ENCODE results near the gene ITPR1.

The ITPR1 gene

GRCh38 chr3:4492208-4493013 is 737 bp upstream of the ITPR1 start:
- Histone ChIP-seq H3K4me1 (ENCODE audit: control insufficient read depth, insufficient read depth, low read length) (peaks cover 17% of the 10 kb centered on the region), H3K9ac (ENCODE audit: low read length) (peak overlapping the region; percentile 90), H3K9me3 (ENCODE audit: control insufficient read depth, low read length) (no peaks in the 10 kb centered on the region), H3K27me3 (replicated peaks; ENCODE audit: control insufficient read depth, insufficient read depth, low read length) (no peaks in the 10 kb centered on the region), H3K4me3 (ENCODE audit: low read length) (peak overlapping the region; percentile 96), H3K36me3 (ENCODE audit: control insufficient read depth, insufficient read depth, low read length, severe bottlenecking) (no peaks in the 10 kb centered on the region)
- peak; percentile 80 for DNase-seq (ENCODE audit: low read depth)

- Histone ChIP-seq H3K36me3 (ENCODE audit: control insufficient read depth, insufficient read depth, low read length, severe bottlenecking) (no peaks in the 10 kb centered on the region), H3K27me3 (replicated peaks; ENCODE audit: control insufficient read depth, insufficient read depth, low read length) (no peaks in the 10 kb centered on the region), H3K9me3 (ENCODE audit: control insufficient read depth, low read length) (no peaks in the 10 kb centered on the region), H3K4me3 (ENCODE audit: low read length) (peak overlapping the region; percentile 96), H3K9ac (ENCODE audit: low read length) (peak overlapping the region; percentile 78), H3K4me1 (ENCODE audit: control insufficient read depth, insufficient read depth, low read length) (peaks cover 17% of the 10 kb centered on the region)
- DNase-seq (ENCODE audit: low read depth) = peak; percentile 65
These were observed 1.1 kb downstream of the ITPR1 start for GRCh38 chr3:4493941-4494894.

- Histone ChIP-seq H3K27me3 (replicated peaks; ENCODE audit: control insufficient read depth, insufficient read depth, low read length) (no peaks in the 10 kb centered on the region), H3K9me3 (ENCODE audit: control insufficient read depth, low read length) (no peaks in the 10 kb centered on the region), H3K36me3 (ENCODE audit: control insufficient read depth, insufficient read depth, low read length, severe bottlenecking) (no peaks in the 10 kb centered on the region), H3K4me3 (ENCODE audit: low read length) (peak overlapping the region; percentile 96), H3K4me1 (ENCODE audit: control insufficient read depth, insufficient read depth, low read length) (peaks cover 17% of the 10 kb centered on the region), H3K9ac (ENCODE audit: low read length) (peak overlapping the region; percentile 15)
- no peak for DNase-seq (ENCODE audit: low read depth)
These were observed 1.7 kb downstream of the ITPR1 start for GRCh38 chr3:4494895-4495264.

GRCh38 chr3:4495294-4496086 is 2.3 kb downstream of the ITPR1 start:
- H3K9me3 ChIP-seq (ENCODE audit: control insufficient read depth, low read length) = no peaks in the 10 kb centered on the region
- peaks cover 17% of the 10 kb centered on the region for H3K4me1 ChIP-seq (ENCODE audit: control insufficient read depth, insufficient read depth, low read length)
- H3K9ac ChIP-seq (ENCODE audit: low read length) = no peak overlapping the region
- DNase-seq (ENCODE audit: low read depth) = no peak
- H3K27me3 ChIP-seq (replicated peaks; ENCODE audit: control insufficient read depth, insufficient read depth, low read length) = no peaks in the 10 kb centered on the region
- no peaks in the 10 kb centered on the region for H3K36me3 ChIP-seq (ENCODE audit: control insufficient read depth, insufficient read depth, low read length, severe bottlenecking)
- no peak overlapping the region for H3K4me3 ChIP-seq (ENCODE audit: low read length)

GRCh38 chr3:4496087-4496452 is 2.9 kb downstream of the ITPR1 start:
- Histone ChIP-seq H3K4me3 (ENCODE audit: low read length) (no peak overlapping the region), H3K9me3 (ENCODE audit: control insufficient read depth, low read length) (no peaks in the 10 kb centered on the region), H3K27me3 (replicated peaks; ENCODE audit: control insufficient read depth, insufficient read depth, low read length) (no peaks in the 10 kb centered on the region), H3K36me3 (ENCODE audit: control insufficient read depth, insufficient read depth, low read length, severe bottlenecking) (no peaks in the 10 kb centered on the region), H3K9ac (ENCODE audit: low read length) (no peak overlapping the region), H3K4me1 (ENCODE audit: control insufficient read depth, insufficient read depth, low read length) (peaks cover 17% of the 10 kb centered on the region)
- DNase-seq (ENCODE audit: low read depth) = no peak

- H3K27me3 ChIP-seq (replicated peaks; ENCODE audit: control insufficient read depth, insufficient read depth, low read length) = no peaks in the 10 kb centered on the region
- H3K9ac ChIP-seq (ENCODE audit: low read length) = no peak overlapping the region
- DNase-seq (ENCODE audit: low read depth) = no peak
- H3K36me3 ChIP-seq (ENCODE audit: control insufficient read depth, insufficient read depth, low read length, severe bottlenecking) = no peaks in the 10 kb centered on the region
- no peak overlapping the region for H3K4me3 ChIP-seq (ENCODE audit: low read length)
- H3K4me1 ChIP-seq (ENCODE audit: control insufficient read depth, insufficient read depth, low read length) = peaks cover 14% of the 10 kb centered on the region
- H3K9me3 ChIP-seq (ENCODE audit: control insufficient read depth, low read length) = no peaks in the 10 kb centered on the region
These were observed 4.0 kb downstream of the ITPR1 start for GRCh38 chr3:4497005-4497692.

GRCh38 chr3:4497843-4498324 is 4.7 kb downstream of the ITPR1 start:
- no peaks in the 10 kb centered on the region for H3K9me3 ChIP-seq (ENCODE audit: control insufficient read depth, low read length)
- no peak for DNase-seq (ENCODE audit: low read depth)
- H3K4me3 ChIP-seq (ENCODE audit: low read length) = no peak overlapping the region
- no peaks in the 10 kb centered on the region for H3K36me3 ChIP-seq (ENCODE audit: control insufficient read depth, insufficient read depth, low read length, severe bottlenecking)
- no peak overlapping the region for H3K9ac ChIP-seq (ENCODE audit: low read length)
- H3K4me1 ChIP-seq (ENCODE audit: control insufficient read depth, insufficient read depth, low read length) = peaks cover 14% of the 10 kb centered on the region
- H3K27me3 ChIP-seq (replicated peaks; ENCODE audit: control insufficient read depth, insufficient read depth, low read length) = no peaks in the 10 kb centered on the region

GRCh38 chr3:4498446-4498845 is 5.3 kb downstream of the ITPR1 start:
- no peaks in the 10 kb centered on the region for H3K27me3 ChIP-seq (replicated peaks; ENCODE audit: control insufficient read depth, insufficient read depth, low read length)
- H3K4me1 ChIP-seq (ENCODE audit: control insufficient read depth, insufficient read depth, low read length) = peaks cover 14% of the 10 kb centered on the region
- DNase-seq (ENCODE audit: low read depth) = no peak
- H3K9me3 ChIP-seq (ENCODE audit: control insufficient read depth, low read length) = no peaks in the 10 kb centered on the region
- no peaks in the 10 kb centered on the region for H3K36me3 ChIP-seq (ENCODE audit: control insufficient read depth, insufficient read depth, low read length, severe bottlenecking)
- no peak overlapping the region for H3K4me3 ChIP-seq (ENCODE audit: low read length)
- no peak overlapping the region for H3K9ac ChIP-seq (ENCODE audit: low read length)

GRCh38 chr3:4501437-4501836 is 8.3 kb downstream of the ITPR1 start:
- H3K4me3 ChIP-seq (ENCODE audit: low read length) = no peak overlapping the region
- no peak overlapping the region for H3K9ac ChIP-seq (ENCODE audit: low read length)
- no peak for DNase-seq (ENCODE audit: low read depth)
- H3K27me3 ChIP-seq (replicated peaks; ENCODE audit: control insufficient read depth, insufficient read depth, low read length) = no peaks in the 10 kb centered on the region
- H3K9me3 ChIP-seq (ENCODE audit: control insufficient read depth, low read length) = no peaks in the 10 kb centered on the region
- H3K36me3 ChIP-seq (ENCODE audit: control insufficient read depth, insufficient read depth, low read length, severe bottlenecking) = no peaks in the 10 kb centered on the region
- peaks cover 11% of the 10 kb centered on the region for H3K4me1 ChIP-seq (ENCODE audit: control insufficient read depth, insufficient read depth, low read length)

GRCh38 chr3:4501927-4502326 is 8.8 kb downstream of the ITPR1 start:
- no peaks in the 10 kb centered on the region for H3K9me3 ChIP-seq (ENCODE audit: control insufficient read depth, low read length)
- no peak overlapping the region for H3K4me3 ChIP-seq (ENCODE audit: low read length)
- peaks cover 14% of the 10 kb centered on the region for H3K4me1 ChIP-seq (ENCODE audit: control insufficient read depth, insufficient read depth, low read length)
- no peaks in the 10 kb centered on the region for H3K36me3 ChIP-seq (ENCODE audit: control insufficient read depth, insufficient read depth, low read length, severe bottlenecking)
- no peak for DNase-seq (ENCODE audit: low read depth)
- no peaks in the 10 kb centered on the region for H3K27me3 ChIP-seq (replicated peaks; ENCODE audit: control insufficient read depth, insufficient read depth, low read length)
- H3K9ac ChIP-seq (ENCODE audit: low read length) = no peak overlapping the region

All from adipocyte (in vitro differentiated cells).